BLaER1 (cell line): ENCODE data around the gene CES1.
"Not testable (repeated sequence)": the region's sequence is repeated elsewhere in the genome, so short reads cannot be mapped to it uniquely, and the experiment has no call there.

ENCODE experiments used
- H3K27ac ChIP-seq: shearing (Covaris generic); formaldehyde crosslinking; 2 replicates; pipeline ENCODE4 v1.8.1; 2022
- H3K27me3 ChIP-seq: shearing (Covaris generic); formaldehyde crosslinking; 2 replicates; pipeline ENCODE4 v1.8.1; 2022
- H3K36me3 ChIP-seq: shearing (Covaris generic); formaldehyde crosslinking; 2 replicates; pipeline ENCODE4 v1.8.1; 2022
- H3K4me1 ChIP-seq: shearing (Covaris generic); formaldehyde crosslinking; 2 replicates; pipeline ENCODE4 v1.8.1; 2022
- H3K4me2 ChIP-seq: shearing (Covaris generic); formaldehyde crosslinking; 2 replicates; pipeline ENCODE4 v1.8.1; 2022
- H3K4me3 ChIP-seq: shearing (Covaris generic); formaldehyde crosslinking; 2 replicates; pipeline ENCODE4 v1.8.1; 2022
- H3K9ac ChIP-seq: shearing (Covaris generic); formaldehyde crosslinking; 2 replicates; pipeline ENCODE4 v1.8.1; 2022
- H3K9me3 ChIP-seq: shearing (Covaris generic); formaldehyde crosslinking; 2 replicates; pipeline ENCODE4 v1.8.1; 2022
- H4K20me1 ChIP-seq: shearing (Covaris generic); formaldehyde crosslinking; 2 replicates; pipeline ENCODE4 v1.8.1; 2022
- Cebpa-rat ChIP-seq: shearing (Covaris generic); IDR thresholded peaks from 2 replicates; pipeline ENCODE4 v1.8.1; 2022

CES1 gene

DNA sequence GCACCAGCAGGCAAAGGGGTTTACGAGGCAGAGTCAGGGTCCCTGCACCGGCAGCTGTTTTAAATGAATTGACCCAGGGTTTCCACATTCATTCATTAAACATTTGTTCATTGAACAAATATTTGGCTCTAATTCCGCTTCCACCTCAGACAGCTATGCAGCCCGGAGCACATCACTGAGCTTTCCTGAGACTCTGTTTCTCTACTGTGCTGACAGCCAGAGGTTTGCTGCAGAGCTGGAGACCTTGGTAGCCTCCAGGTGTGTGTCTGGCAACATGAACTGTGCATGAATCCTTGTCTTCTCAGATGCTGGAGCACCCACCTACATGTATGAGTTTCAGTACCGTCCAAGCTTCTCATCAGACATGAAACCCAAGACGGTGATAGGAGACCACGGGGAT is 42.7 kb downstream of the CES1 start:
- not testable (repeated sequence) for H3K4me3 ChIP-seq, H3K4me2 ChIP-seq, H3K9me3 ChIP-seq, H3K4me1 ChIP-seq, H3K27me3 ChIP-seq, H3K36me3 ChIP-seq, H3K27ac ChIP-seq, H3K9ac ChIP-seq, H4K20me1 ChIP-seq

DNA sequence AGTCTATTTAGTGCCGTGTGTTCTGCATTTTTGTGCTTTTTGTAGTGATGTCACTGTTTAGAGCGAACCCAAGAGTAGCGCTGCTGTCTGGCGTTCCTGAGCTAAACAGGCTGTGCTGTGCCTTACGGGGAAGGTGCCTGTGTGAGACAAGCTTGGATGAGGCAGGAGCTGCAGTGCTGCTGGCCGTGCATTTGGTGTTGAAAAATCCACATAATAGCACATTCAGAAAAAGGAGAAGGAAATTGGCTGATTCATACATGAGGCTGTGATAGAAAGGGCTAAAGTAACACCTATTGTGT is 50.2 kb downstream of the CES1 start:
- H3K9me3 ChIP-seq, H3K9ac ChIP-seq, H3K4me2 ChIP-seq, H3K4me1 ChIP-seq, H3K36me3 ChIP-seq, H3K4me3 ChIP-seq, H3K27ac ChIP-seq, H4K20me1 ChIP-seq, H3K27me3 ChIP-seq: not testable (repeated sequence)

DNA sequence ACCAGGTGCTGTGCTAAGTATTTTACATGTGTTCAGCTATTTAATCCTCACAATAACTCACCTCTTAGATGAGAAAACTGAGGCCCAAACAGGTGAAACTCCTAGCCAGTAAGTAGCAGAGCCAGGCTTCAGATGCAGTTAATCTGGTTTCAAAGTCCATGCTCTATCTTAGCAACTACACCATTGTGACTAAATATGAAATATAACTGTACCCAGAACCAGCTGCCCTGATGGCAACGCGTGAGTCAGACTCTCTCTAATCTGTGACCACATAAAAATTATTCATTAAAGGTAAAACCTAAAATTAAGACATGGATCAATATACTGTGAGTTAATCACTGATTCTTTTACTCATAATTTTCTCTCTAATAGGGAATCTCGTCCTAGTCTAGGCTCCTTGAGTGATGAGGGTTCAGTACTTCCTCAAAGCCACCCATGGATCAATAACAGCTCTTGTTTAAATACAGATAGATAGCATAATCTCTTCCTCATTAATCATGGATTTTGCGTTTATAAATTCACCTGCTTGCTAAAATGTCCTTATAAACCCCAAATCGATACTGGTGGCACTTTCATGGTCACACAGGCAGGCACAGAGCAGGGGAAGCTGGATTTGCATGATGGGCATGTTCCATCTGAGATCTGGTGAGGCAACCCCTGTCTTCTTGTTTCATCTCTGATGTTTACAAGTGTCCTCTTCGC is 50.7 kb downstream of the CES1 start:
- not testable (repeated sequence) for H3K27me3 ChIP-seq, H3K36me3 ChIP-seq, H3K9me3 ChIP-seq, H3K4me2 ChIP-seq, H3K9ac ChIP-seq, H3K27ac ChIP-seq, H3K4me1 ChIP-seq, H3K4me3 ChIP-seq, H4K20me1 ChIP-seq

DNA sequence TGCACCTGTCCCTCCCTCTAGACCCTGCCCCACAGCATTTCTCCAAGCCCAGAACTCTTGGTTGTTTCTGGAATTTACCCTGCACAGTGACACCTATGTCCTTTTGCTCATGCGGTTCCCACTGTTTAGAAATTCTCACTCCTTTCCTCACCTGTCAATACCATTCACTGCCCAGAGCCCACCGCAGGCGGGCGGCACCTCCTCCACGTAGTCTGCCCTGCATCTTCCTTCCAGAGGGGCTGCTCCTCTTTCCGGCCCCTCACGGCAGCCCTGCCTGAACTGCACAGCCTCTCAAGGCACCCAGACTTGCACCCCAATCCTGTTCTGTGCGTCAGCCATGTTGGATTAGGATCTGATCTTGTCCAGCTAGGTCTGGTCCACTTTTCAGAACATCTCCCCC is 51.4 kb downstream of the CES1 start:
- not testable (repeated sequence) for H3K4me1 ChIP-seq, H3K27ac ChIP-seq, H4K20me1 ChIP-seq, H3K9me3 ChIP-seq, H3K27me3 ChIP-seq, H3K36me3 ChIP-seq, H3K4me3 ChIP-seq, H3K9ac ChIP-seq, H3K4me2 ChIP-seq

DNA sequence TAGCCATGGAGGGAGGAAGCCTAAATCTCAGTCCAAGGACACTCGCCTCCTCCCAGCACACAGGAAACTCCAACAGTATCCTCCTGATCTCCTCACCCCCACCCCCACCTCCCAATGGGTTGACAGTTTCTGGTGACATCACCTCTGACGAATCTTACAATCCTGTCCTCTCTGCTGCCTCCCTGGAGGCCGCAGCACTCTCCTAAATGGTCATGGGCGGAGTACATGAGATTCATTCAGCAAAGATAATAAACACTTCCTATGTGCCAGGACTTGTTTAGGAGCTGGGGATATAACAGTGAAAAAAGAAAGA is 52.8 kb downstream of the CES1 start:
- H3K9ac ChIP-seq, H3K27ac ChIP-seq, H3K9me3 ChIP-seq, H3K36me3 ChIP-seq, H3K4me3 ChIP-seq, H4K20me1 ChIP-seq, H3K4me1 ChIP-seq, H3K4me2 ChIP-seq, H3K27me3 ChIP-seq: not testable (repeated sequence)

DNA sequence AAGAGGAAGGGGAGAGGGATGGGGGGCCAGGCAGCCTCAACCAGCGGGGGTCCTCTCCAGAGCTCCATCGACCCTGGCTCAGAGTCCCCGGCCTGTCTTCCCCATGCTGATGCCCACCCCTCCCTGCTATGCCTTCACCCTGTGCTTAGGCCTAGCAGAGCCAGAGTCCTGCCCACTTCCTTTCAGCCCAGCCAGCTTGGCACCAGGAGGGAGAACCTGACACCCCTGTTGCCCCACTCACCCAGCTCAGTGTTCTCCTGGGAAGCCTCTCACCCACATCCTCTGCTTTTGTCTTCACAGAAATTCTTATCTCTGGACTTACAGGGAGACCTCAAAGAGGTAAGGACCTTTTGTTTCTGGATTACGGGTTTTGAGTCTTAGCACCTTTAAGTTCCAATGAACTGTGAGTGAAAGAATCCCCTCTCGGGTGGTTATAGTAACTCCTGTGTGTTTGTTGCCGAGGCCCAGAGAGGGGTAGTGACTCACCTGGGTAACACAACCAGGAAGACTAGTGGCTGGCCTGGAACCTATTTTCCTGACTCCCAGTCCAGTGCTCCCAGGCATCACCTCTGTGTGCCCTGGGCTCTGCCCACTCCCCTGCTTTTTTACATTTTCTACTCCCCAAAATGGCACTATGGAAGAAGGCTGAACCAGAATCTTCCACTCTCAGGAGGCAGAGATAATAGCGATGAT is 53.3 kb downstream of the CES1 start:
- no peak overlapping the region for H3K9ac ChIP-seq
- no peaks in the 10 kb centered on the region for H3K9me3 ChIP-seq
- H3K4me1 ChIP-seq: no peaks in the 10 kb centered on the region
- H3K4me3 ChIP-seq: no peak overlapping the region
- H3K27ac ChIP-seq: no peak overlapping the region
- no peak overlapping the region for H3K4me2 ChIP-seq
- H3K36me3 ChIP-seq: no peaks in the 10 kb centered on the region
- H4K20me1 ChIP-seq: no peaks in the 10 kb centered on the region
- H3K27me3 ChIP-seq: no peaks in the 10 kb centered on the region
- TF ChIP-seq Cebpa-rat: no peak

DNA sequence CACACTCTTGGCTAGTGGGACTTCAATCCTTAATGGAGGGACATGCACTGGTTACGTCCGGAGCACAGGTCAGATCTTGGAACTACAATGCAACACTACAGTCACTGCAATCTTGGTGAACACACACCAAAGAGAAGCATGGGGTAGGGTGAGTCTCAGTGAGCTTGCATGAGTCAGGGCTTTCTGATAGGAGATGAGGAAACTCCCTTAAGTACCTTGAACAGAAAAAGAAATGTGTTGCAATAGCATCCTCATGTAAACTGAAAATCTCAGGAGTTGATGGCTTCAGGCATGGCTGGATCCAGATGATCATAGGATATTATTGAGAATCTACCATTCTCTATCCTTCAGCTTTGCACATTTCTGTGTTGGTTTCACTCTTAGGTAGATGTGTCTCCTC is 54.1 kb downstream of the CES1 start:
- Histone ChIP-seq H3K9ac (no peak overlapping the region), H3K4me3 (no peak overlapping the region), H4K20me1 (no peaks in the 10 kb centered on the region), H3K36me3 (no peaks in the 10 kb centered on the region), H3K4me1 (no peaks in the 10 kb centered on the region), H3K9me3 (no peaks in the 10 kb centered on the region), H3K27me3 (no peaks in the 10 kb centered on the region), H3K4me2 (no peak overlapping the region), H3K27ac (no peak overlapping the region)
- TF ChIP-seq Cebpa-rat: no peak

DNA sequence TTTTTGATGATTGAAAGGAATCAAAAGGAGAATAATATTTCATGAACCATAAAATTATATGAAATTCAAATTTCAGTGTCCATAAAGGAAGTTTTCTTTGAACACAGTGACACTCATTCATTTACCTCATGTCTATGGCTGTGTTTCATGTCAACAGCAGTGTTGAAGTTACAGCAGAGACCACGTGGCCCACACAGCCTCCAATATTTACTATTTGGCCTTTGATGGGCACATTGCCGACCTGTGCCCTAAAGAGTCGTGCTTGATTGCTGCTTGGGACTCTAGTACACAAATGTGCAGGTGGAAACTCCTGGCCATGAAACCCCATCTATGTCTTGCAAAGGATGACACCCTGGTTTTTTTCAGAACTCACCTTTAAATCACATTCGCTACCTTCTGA is 57.0 kb downstream of the CES1 start:
- no peak for TF ChIP-seq Cebpa-rat
- Histone ChIP-seq H3K4me1 (no peaks in the 10 kb centered on the region), H3K27me3 (no peaks in the 10 kb centered on the region), H3K27ac (no peak overlapping the region), H3K9ac (no peak overlapping the region), H3K9me3 (no peaks in the 10 kb centered on the region), H3K4me2 (no peak overlapping the region), H4K20me1 (no peaks in the 10 kb centered on the region), H3K36me3 (no peaks in the 10 kb centered on the region), H3K4me3 (no peak overlapping the region)

DNA sequence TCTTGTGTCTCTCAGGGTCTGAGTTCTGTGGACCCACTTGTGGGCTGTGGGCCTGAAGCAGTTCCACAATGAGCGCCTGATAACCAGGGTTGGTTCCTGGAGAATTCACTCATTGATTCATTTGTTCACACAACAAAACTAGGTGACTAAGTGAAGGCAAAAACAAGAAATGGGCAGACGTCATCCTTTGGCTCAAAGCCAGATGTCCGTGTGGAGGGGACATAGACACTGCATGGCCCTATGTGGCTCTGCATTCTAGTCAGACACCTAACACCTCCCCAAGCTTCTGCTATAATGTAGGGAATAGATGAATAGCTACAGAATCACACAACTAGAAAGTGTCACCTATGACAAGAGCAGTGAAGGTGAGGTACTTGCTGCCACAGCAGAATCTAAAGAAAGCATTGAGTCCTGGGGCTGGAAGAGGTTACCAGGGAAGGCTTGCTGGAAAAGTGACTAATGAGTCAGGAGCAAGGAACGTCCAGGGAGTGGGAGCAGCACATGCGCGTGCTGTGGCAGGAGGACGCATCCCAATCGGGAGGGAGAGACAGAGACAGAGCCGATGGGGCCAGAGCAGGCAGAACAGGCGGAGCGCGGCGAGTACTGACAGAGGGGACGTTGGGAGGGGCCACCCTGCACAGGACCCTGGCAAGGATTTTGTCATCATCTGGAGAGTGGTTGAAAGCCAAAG is 58.9 kb downstream of the CES1 start:
- no peaks in the 10 kb centered on the region for H3K4me1 ChIP-seq
- no peak overlapping the region for H3K4me3 ChIP-seq
- no peaks in the 10 kb centered on the region for H3K27me3 ChIP-seq
- TF ChIP-seq Cebpa-rat: no peak
- H3K36me3 ChIP-seq: no peaks in the 10 kb centered on the region
- H3K9me3 ChIP-seq: no peaks in the 10 kb centered on the region
- H3K9ac ChIP-seq: no peak overlapping the region
- no peaks in the 10 kb centered on the region for H4K20me1 ChIP-seq
- no peak overlapping the region for H3K27ac ChIP-seq
- no peak overlapping the region for H3K4me2 ChIP-seq

DNA sequence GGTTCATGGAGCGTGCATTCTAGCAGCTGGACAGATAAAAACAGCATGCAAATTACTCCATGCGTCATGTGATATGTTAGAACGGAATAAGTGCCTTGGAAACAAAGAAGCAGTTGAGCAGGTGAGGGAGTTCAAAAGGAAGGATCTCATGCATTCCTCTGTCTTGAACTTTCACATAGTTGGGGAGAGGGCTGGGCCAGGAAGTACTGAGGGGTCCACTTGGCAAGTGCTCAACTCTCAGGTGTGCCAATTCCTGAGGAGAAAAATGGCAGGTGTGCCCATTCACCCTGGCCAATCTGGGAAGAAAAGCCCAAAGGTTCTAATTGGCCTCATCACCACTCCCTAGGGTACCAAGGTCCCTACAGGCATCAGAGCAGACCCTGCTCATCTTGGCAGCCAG is 67.7 kb downstream of the CES1 start:
- no peak overlapping the region for H3K4me3 ChIP-seq
- no peaks in the 10 kb centered on the region for H3K27me3 ChIP-seq
- no peaks in the 10 kb centered on the region for H4K20me1 ChIP-seq
- no peak for TF ChIP-seq Cebpa-rat
- no peak overlapping the region for H3K27ac ChIP-seq
- H3K4me2 ChIP-seq: no peak overlapping the region
- no peaks in the 10 kb centered on the region for H3K9me3 ChIP-seq
- no peaks in the 10 kb centered on the region for H3K4me1 ChIP-seq
- H3K36me3 ChIP-seq: no peaks in the 10 kb centered on the region
- H3K9ac ChIP-seq: no peak overlapping the region
